Nephron (organoid): ENCODE results near the gene TTC1.
"Not testable (repeated sequence)": the region's sequence is repeated elsewhere in the genome, so short reads cannot be mapped to it uniquely, and the experiment has no call there.

Experiments used
- H3K27ac Mint-ChIP-seq, 3 experiments: 2 replicates each; pipeline ENCODE4 v1.8.0; 2020; ENCODE audit warnings: mixed read lengths in 3 of 3, mild to moderate bottlenecking in 2 of 3, moderate library complexity in 1 of 3
- H3K27me3 Mint-ChIP-seq: 2 replicates; pipeline ENCODE4 v1.8.0; 2021; ENCODE audit warnings: low read depth, mild to moderate bottlenecking, moderate library complexity, mixed read lengths
- H3K36me3 Mint-ChIP-seq: 2 replicates; pipeline ENCODE4 v1.8.0; 2020; ENCODE audit warnings: low read depth, mixed read lengths
- H3K4me1 Mint-ChIP-seq: 2 replicates; pipeline ENCODE4 v1.8.0; 2020; ENCODE audit warnings: mixed read lengths
- H3K4me3 Mint-ChIP-seq, 3 experiments: 2 replicates each; pipeline ENCODE4 v1.8.0; 2020; ENCODE audit warnings: mild to moderate bottlenecking in 3 of 3, mixed read lengths in 3 of 3, moderate library complexity in 2 of 3
- H3K9me3 Mint-ChIP-seq: 2 replicates; pipeline ENCODE4 v1.8.0; 2020; ENCODE audit warnings: mixed read lengths
- CTCF ChIP-seq, 3 experiments: fragments of 200-600 bp; sonication (generic); IDR thresholded peaks; one replicate each; pipeline ENCODE4 v1.5.0; 2021; ENCODE audit warnings: antibody characterized with exemption in 3 of 3; ENCODE audit not compliant: unreplicated experiment in 3 of 3

The TTC1 gene

GRCh38 chr5:160009591-160009989, 651 bp downstream of the TTC1 start:
- H3K27ac Mint-ChIP-seq: peak overlapping the region in 1 of 3 experiments; percentile 93
- peak overlapping the region; percentile 93 to 95 (median 94) for H3K4me3 Mint-ChIP-seq
- peaks cover 15% of the 10 kb centered on the region for H3K36me3 Mint-ChIP-seq
- no peak for TF ChIP-seq CTCF (IDR thresholded peaks at IDR 0.05; ENCODE audit: unreplicated experiment in 3 of 3)
- no peaks in the 10 kb centered on the region for H3K9me3 Mint-ChIP-seq
- H3K4me1 Mint-ChIP-seq: peaks cover 27% of the 10 kb centered on the region
- no peaks in the 10 kb centered on the region for H3K27me3 Mint-ChIP-seq

- peak overlapping the region; percentile 93 to 95 (median 94) for H3K4me3 Mint-ChIP-seq
- no peak for TF ChIP-seq CTCF (IDR thresholded peaks at IDR 0.05; ENCODE audit: unreplicated experiment in 3 of 3)
- H3K27me3 Mint-ChIP-seq: no peaks in the 10 kb centered on the region
- H3K27ac Mint-ChIP-seq: no peak overlapping the region
- H3K36me3 Mint-ChIP-seq: peaks cover 25% of the 10 kb centered on the region
- H3K4me1 Mint-ChIP-seq: peaks cover 27% of the 10 kb centered on the region
- H3K9me3 Mint-ChIP-seq: no peaks in the 10 kb centered on the region
Observed at GRCh38 chr5:160011471-160011870, 2.5 kb downstream of the TTC1 start.

- not testable (repeated sequence) for H3K9me3 Mint-ChIP-seq, H3K27ac Mint-ChIP-seq, H3K27me3 Mint-ChIP-seq, H3K4me3 Mint-ChIP-seq
- H3K4me1 Mint-ChIP-seq: peaks cover 22% of the 10 kb centered on the region
- H3K36me3 Mint-ChIP-seq: peaks cover 31% of the 10 kb centered on the region
Observed at GRCh38 chr5:160014197-160014596, 5.3 kb downstream of the TTC1 start.

- H3K27ac Mint-ChIP-seq: no peak overlapping the region
- peaks cover 4% of the 10 kb centered on the region for H3K4me1 Mint-ChIP-seq
- H3K9me3 Mint-ChIP-seq: no peaks in the 10 kb centered on the region
- H3K27me3 Mint-ChIP-seq: no peaks in the 10 kb centered on the region
- H3K36me3 Mint-ChIP-seq: peaks cover 25% of the 10 kb centered on the region
- H3K4me3 Mint-ChIP-seq: no peak overlapping the region
- TF ChIP-seq CTCF (IDR thresholded peaks at IDR 0.05; ENCODE audit: unreplicated experiment in 3 of 3): no peak
Observed at GRCh38 chr5:160018945-160019625, 10.1 kb downstream of the TTC1 start.

- Mint-ChIP-seq H3K27me3 (no peaks in the 10 kb centered on the region), H3K27ac (no peak overlapping the region), H3K9me3 (no peaks in the 10 kb centered on the region), H3K36me3 (peaks cover 20% of the 10 kb centered on the region), H3K4me3 (no peak overlapping the region), H3K4me1 (peaks cover 4% of the 10 kb centered on the region)
- TF ChIP-seq CTCF (IDR thresholded peaks at IDR 0.05; ENCODE audit: unreplicated experiment in 3 of 3): no peak
Observed at GRCh38 chr5:160020266-160020770, 11.4 kb downstream of the TTC1 start.

GRCh38 chr5:160020964-160021363, 12.0 kb downstream of the TTC1 start:
- no peak for TF ChIP-seq CTCF (IDR thresholded peaks at IDR 0.05; ENCODE audit: unreplicated experiment in 3 of 3)
- Mint-ChIP-seq H3K27me3 (no peaks in the 10 kb centered on the region), H3K4me1 (peaks cover 4% of the 10 kb centered on the region), H3K9me3 (no peaks in the 10 kb centered on the region), H3K36me3 (peaks cover 20% of the 10 kb centered on the region), H3K4me3 (no peak overlapping the region), H3K27ac (no peak overlapping the region)
